ENCODE measurements around the gene GPR152.
A peak's percentile ranks its signal among the peaks of the same experiment; 100 is the strongest.
"Not testable (repeated sequence)": the region's sequence is repeated elsewhere in the genome, so short reads cannot be mapped to it uniquely, and the experiment has no call there.

The GPR152 gene

GRCh38 chr11:67409261-67409666 is 43.3 kb downstream of the GPR152 start:
- no peak for DNase-seq (ENCODE audit: low spot score)

- no peak for DNase-seq (ENCODE audit: low spot score)
Observed at GRCh38 chr11:67408437-67409200, 43.9 kb downstream of the GPR152 start.

- no peak for DNase-seq (ENCODE audit: low spot score)
Observed at GRCh38 chr11:67407688-67408163, 44.8 kb downstream of the GPR152 start.

- DNase-seq (ENCODE audit: low spot score), result peak; percentile 78
Observed at GRCh38 chr11:67406969-67407687, 45.4 kb downstream of the GPR152 start.

GRCh38 chr11:67406420-67406968 is 46.0 kb downstream of the GPR152 start:
- DNase-seq (ENCODE audit: low spot score), result no peak

GRCh38 chr11:67405688-67406339 is 46.7 kb downstream of the GPR152 start:
- DNase-seq (ENCODE audit: low spot score), result no peak

GRCh38 chr11:67405196-67405567 is 47.3 kb downstream of the GPR152 start:
- DNase-seq (ENCODE audit: low spot score), result no peak

GRCh38 chr11:67404515-67405195 is 47.9 kb downstream of the GPR152 start:
- no peak for DNase-seq (ENCODE audit: low spot score)

- DNase-seq (ENCODE audit: low spot score), result not testable (repeated sequence)
Observed at GRCh38 chr11:67403085-67403484, 49.4 kb downstream of the GPR152 start.

GRCh38 chr11:67402192-67402839 is 50.2 kb downstream of the GPR152 start:
- not testable (repeated sequence) for DNase-seq (ENCODE audit: low spot score)

- DNase-seq (ENCODE audit: low spot score), result peak; percentile 94
Observed at GRCh38 chr11:67401495-67402191, 50.9 kb downstream of the GPR152 start, which contains the start of gene PPP1CA. Gene PPP1CA, minus strand, starts transcription at chr11:67401858. Its CDS starts 76 bp downstream, at chr11:67401782.

Data from Ammon's horn (tissue), 1 donor.